Loucy (cell line): Measurements from ENCODE around the gene MLF2.

Source experiments
- H2AFZ ChIP-seq: fragments of 200-600 bp; sonication (generic); 2 replicates; pipeline ENCODE4 v1.6.0; 2016; ENCODE audit warnings: antibody characterized with exemption, mild to moderate bottlenecking, low read length, moderate library complexity
- H3F3A ChIP-seq: fragments of 200-600 bp; 2 replicates; pipeline ENCODE4 v1.6.0; 2016; ENCODE audit warnings: antibody characterized with exemption, low read depth, mild to moderate bottlenecking
- H3K27me3 ChIP-seq: fragments of 200-600 bp; sonication (generic); 2 replicates; pipeline ENCODE4 v1.6.1; 2014; ENCODE audit warnings: low read length, mild to moderate bottlenecking; ENCODE audit not compliant: insufficient read depth, poor library complexity, severe bottlenecking
- H3K36me3 ChIP-seq: fragments of 200-600 bp; sonication (generic); 2 replicates; pipeline ENCODE4 v1.6.1; 2016; ENCODE audit warnings: low read length; ENCODE audit not compliant: insufficient read depth
- H3K4me1 ChIP-seq: fragments of 200-600 bp; sonication (generic); 2 replicates; pipeline ENCODE4 v1.5.1; 2014; ENCODE audit warnings: low read length, mild to moderate bottlenecking; ENCODE audit not compliant: insufficient read depth, poor library complexity, severe bottlenecking
- H3K4me2 ChIP-seq: fragments of 200-600 bp; sonication (generic); 2 replicates; pipeline ENCODE4 v1.6.0; 2014; ENCODE audit warnings: antibody characterized with exemption, low read length, low read depth, mild to moderate bottlenecking; ENCODE audit not compliant: poor library complexity, severe bottlenecking
- H3K4me3 ChIP-seq: fragments of 200-600 bp; sonication (generic); 2 replicates; pipeline ENCODE4 v1.5.1; 2014; ENCODE audit warnings: low read length, mild to moderate bottlenecking, mixed read lengths; ENCODE audit not compliant: poor library complexity, severe bottlenecking
- H3K79me2 ChIP-seq: fragments of 200-600 bp; sonication (generic); 2 replicates; pipeline ENCODE4 v1.6.1; 2014; ENCODE audit warnings: low read length; ENCODE audit not compliant: insufficient read depth
- H3K9ac ChIP-seq: fragments of 200-600 bp; sonication (generic); 2 replicates; pipeline ENCODE4 v1.6.0; 2014; ENCODE audit warnings: mild to moderate bottlenecking, low read depth, low read length, moderate library complexity; ENCODE audit not compliant: poor library complexity, severe bottlenecking
- H3K9me2 ChIP-seq: fragments of 200-600 bp; sonication (generic); replicated peaks from 2 replicates; pipeline ENCODE4 v1.6.1; 2016; ENCODE audit warnings: low read depth, low read length, mixed read lengths
- H3K9me3 ChIP-seq: fragments of 200-600 bp; sonication (generic); 2 replicates; pipeline ENCODE4 v1.6.1; 2014; ENCODE audit warnings: mild to moderate bottlenecking, antibody characterized with exemption, low read length, low read depth; ENCODE audit not compliant: insufficient read depth
- H4K20me1 ChIP-seq: fragments of 200-600 bp; sonication (generic); 2 replicates; pipeline ENCODE4 v1.6.0; 2014; ENCODE audit warnings: antibody characterized with exemption, low read length, mild to moderate bottlenecking; ENCODE audit not compliant: insufficient read depth, poor library complexity, severe bottlenecking
- EZH2phosphoT487 ChIP-seq: fragments of 200-600 bp; IDR thresholded peaks from 2 replicates; pipeline ENCODE4 v1.6.1; 2018; ENCODE audit warnings: antibody characterized with exemption, mild to moderate bottlenecking, moderate library complexity, borderline replicate concordance
- TF ChIP-seq, protein P1 (sequence below): fragments of 200-600 bp; sonication (generic); conservative IDR thresholded peaks from 2 replicates; pipeline ENCODE4 v1.5.1; 2014; ENCODE audit warnings: mild to moderate bottlenecking, antibody characterized with exemption, low read length

MLF2 gene

DNA sequence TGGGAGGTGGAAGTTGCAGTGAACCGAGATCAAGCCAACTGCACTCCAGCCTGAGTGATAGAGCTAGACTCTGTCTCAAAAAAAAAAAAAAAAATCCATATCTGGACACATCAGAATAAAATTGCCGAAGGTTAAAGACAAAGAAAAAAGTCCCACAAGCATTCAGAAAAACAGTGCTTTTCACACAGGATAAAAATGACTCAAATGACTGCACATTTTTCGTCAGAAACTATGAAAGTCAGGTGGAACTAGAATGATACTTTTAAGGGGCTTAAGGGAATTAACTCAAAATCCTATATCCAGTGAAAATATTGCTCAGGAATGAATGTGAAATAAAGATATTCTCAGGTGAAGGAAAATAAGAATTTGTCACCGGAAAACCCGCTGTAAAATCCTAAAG lies 16.2 kb downstream of the MLF2 start:
- no peaks in the 10 kb centered on the region for H3K79me2 ChIP-seq
- no peaks in the 10 kb centered on the region for H4K20me1 ChIP-seq
- no peaks in the 10 kb centered on the region for H3F3A ChIP-seq
- H3K9ac ChIP-seq: no peak overlapping the region
- H3K4me2 ChIP-seq: no peak overlapping the region
- H3K4me3 ChIP-seq: no peak overlapping the region
- H3K36me3 ChIP-seq: no peaks in the 10 kb centered on the region
- no peaks in the 10 kb centered on the region for H3K9me2 ChIP-seq
- TF ChIP-seq, protein P1, sequence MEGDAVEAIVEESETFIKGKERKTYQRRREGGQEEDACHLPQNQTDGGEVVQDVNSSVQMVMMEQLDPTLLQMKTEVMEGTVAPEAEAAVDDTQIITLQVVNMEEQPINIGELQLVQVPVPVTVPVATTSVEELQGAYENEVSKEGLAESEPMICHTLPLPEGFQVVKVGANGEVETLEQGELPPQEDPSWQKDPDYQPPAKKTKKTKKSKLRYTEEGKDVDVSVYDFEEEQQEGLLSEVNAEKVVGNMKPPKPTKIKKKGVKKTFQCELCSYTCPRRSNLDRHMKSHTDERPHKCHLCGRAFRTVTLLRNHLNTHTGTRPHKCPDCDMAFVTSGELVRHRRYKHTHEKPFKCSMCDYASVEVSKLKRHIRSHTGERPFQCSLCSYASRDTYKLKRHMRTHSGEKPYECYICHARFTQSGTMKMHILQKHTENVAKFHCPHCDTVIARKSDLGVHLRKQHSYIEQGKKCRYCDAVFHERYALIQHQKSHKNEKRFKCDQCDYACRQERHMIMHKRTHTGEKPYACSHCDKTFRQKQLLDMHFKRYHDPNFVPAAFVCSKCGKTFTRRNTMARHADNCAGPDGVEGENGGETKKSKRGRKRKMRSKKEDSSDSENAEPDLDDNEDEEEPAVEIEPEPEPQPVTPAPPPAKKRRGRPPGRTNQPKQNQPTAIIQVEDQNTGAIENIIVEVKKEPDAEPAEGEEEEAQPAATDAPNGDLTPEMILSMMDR: no peak
- no peak for TF ChIP-seq EZH2phosphoT487
- no peaks in the 10 kb centered on the region for H3K9me3 ChIP-seq
- no peaks in the 10 kb centered on the region for H3K27me3 ChIP-seq
- peaks cover 5% of the 10 kb centered on the region for H3K4me1 ChIP-seq
- H2AFZ ChIP-seq: no peak overlapping the region

DNA sequence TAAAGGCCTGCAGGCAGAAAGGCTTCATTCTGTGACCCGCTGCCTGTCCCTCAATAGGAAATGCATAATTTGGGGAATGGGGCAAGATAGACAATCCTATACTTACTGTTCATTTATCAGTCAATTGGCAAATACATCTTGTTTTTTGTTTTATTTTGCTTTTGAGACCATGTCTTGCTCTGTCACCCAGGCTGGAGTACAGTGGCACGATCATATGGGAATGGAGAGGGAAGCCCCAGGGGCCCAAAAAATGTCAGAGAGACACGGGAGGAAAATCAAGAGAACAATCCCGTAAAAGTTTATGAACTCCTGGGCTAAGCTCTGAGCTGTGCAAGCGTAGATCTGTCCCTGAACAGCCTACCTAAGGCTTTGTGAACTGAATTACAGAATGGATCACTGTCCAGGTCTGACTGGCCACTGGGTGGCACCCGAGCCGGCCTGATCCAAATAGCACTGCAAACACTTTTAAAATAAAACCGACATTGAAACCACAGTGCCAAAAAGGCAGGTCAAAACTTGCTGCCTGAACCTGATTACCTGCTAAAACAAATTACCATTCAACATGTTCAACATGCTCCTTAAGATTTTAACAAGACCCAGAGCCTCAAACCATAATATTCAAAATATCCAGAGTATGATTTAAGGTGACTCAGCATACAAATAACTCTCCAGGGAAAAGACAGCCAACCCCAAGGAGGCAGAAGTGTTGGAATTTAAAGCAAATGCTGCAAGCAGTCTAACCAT lies 17.3 kb downstream of the MLF2 start:
- H3K4me2 ChIP-seq: peak overlapping the region; percentile 22
- no peaks in the 10 kb centered on the region for H3K27me3 ChIP-seq
- no peaks in the 10 kb centered on the region for H3K9me2 ChIP-seq
- H3K4me1 ChIP-seq: peaks cover 5% of the 10 kb centered on the region
- H3K4me3 ChIP-seq: no peak overlapping the region
- no peaks in the 10 kb centered on the region for H3F3A ChIP-seq
- H4K20me1 ChIP-seq: no peaks in the 10 kb centered on the region
- H3K79me2 ChIP-seq: no peaks in the 10 kb centered on the region
- 0 out of 2 replicates have a peak overlapping the region, but pooled peaks have one; percentile 33 for H2AFZ ChIP-seq
- H3K9me3 ChIP-seq: no peaks in the 10 kb centered on the region
- H3K9ac ChIP-seq: peak overlapping the region; percentile 64
- no peaks in the 10 kb centered on the region for H3K36me3 ChIP-seq
- TF ChIP-seq, protein P1: peak; percentile 83
- TF ChIP-seq EZH2phosphoT487: no peak

DNA sequence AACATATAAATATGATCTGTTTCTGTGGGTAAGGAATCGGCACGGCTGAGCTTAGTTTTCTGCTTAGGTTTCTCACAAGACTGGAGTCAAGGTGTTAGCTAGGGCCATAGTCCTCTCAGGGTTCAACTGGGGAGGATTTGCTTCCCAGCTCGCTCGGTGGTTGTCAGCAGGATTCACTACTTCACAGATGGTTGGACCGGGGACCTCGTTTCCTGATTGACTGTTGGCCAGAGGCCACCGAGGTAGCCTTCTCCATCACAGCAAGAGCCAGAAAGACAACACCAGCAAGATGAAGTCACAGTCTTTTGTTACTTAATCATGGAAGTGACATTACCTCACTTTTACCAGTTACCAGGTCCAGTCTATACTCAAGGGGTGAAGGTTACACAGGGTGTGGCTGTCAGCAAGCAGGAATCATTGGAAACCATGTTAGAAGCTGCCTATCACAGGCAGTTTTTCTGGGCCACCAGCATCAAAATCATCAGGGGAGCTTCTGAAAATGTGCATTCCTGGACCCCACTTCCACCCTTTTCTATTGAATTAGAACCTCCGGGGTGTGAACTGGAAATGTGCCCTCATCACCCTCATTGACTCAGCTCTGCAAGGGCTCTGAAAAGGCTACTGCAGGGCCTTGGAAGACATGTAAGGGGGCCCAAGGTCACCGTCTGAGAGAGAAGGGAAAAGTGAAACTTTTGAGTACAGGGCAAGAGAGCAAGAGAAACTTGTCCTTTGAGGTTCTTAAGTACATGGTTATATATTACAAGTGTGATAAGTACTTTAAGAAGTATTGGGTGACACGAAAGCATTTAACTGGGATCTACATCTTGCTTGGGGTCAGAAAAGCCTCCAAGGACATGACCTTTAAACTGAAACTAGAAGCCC lies 18.2 kb downstream of the MLF2 start:
- no peaks in the 10 kb centered on the region for H4K20me1 ChIP-seq
- no peaks in the 10 kb centered on the region for H3K9me2 ChIP-seq
- H3K4me2 ChIP-seq: no peak overlapping the region
- no peaks in the 10 kb centered on the region for H3K27me3 ChIP-seq
- H3K4me1 ChIP-seq: peaks cover 5% of the 10 kb centered on the region
- H3K36me3 ChIP-seq: peaks cover 4% of the 10 kb centered on the region; the same call in 1 of the 2 replicates
- H3K9me3 ChIP-seq: no peaks in the 10 kb centered on the region
- no peaks in the 10 kb centered on the region for H3F3A ChIP-seq
- no peak overlapping the region for H2AFZ ChIP-seq
- TF ChIP-seq, protein P1: no peak
- no peak for TF ChIP-seq EZH2phosphoT487
- H3K79me2 ChIP-seq: no peaks in the 10 kb centered on the region
- H3K9ac ChIP-seq: peak overlapping the region; percentile 64
- H3K4me3 ChIP-seq: no peak overlapping the region
